GM12878 (cell line): ENCODE results near the gene CREBBP. TPM values are rescaled to one million over a fixed set of nuclear protein-coding genes. Genes with fewer than 3 reads are reported as not detected.

ENCODE experiments used
- CBFB ChIP-seq: IDR thresholded peaks from 2 replicates; pipeline ENCODE4 v1.6.1; 2016; ENCODE audit warnings: antibody characterized with exemption, low read depth
- CHD2 ChIP-seq: IDR thresholded peaks from 2 replicates; pipeline ENCODE4 v1.6.1; 2011; ENCODE audit warnings: low read depth, low read length, improper control_type of control experiment, borderline replicate concordance
- CTCF ChIP-seq, 3 experiments: IDR thresholded peaks in 2 of 3; conservative IDR thresholded peaks in 1 of 3; 2 replicates each; pipeline ENCODE4 v1.5.1; 2011; ENCODE audit warnings: low read depth in 3 of 3, low read length in 3 of 3, mild to moderate bottlenecking in 3 of 3, control low read depth in 2 of 3, moderate library complexity in 2 of 3, inconsistent platforms in 1 of 3, mixed read lengths in 1 of 3; ENCODE audit not compliant: control insufficient read depth in 2 of 3, insufficient read depth in 1 of 3; ENCODE audit errors: extremely low read depth in 1 of 3
- HDGF ChIP-seq: fragments of 450-650 bp; IDR thresholded peaks from 2 replicates; pipeline ENCODE4 v1.6.1; 2016; ENCODE audit warnings: antibody characterized with exemption
- MTA2 ChIP-seq: fragments of 450-650 bp; IDR thresholded peaks from 2 replicates; pipeline ENCODE4 v1.6.1; 2016; ENCODE audit warnings: low read depth, mild to moderate bottlenecking, moderate library complexity
- MYC ChIP-seq: IDR thresholded peaks from 2 replicates; pipeline ENCODE4 v1.6.1; 2011; ENCODE audit warnings: mild to moderate bottlenecking, low read length, moderate library complexity, inconsistent platforms; ENCODE audit not compliant: insufficient read depth, insufficient replicate concordance, insufficient read length, severe bottlenecking
- NFIC ChIP-seq: IDR thresholded peaks from 2 replicates; pipeline ENCODE4 v1.6.1; 2012; ENCODE audit warnings: low read depth, mild to moderate bottlenecking, inconsistent platforms, low read length, moderate library complexity
- NKRF ChIP-seq: fragments of 450-650 bp; conservative IDR thresholded peaks from 2 replicates; pipeline ENCODE4 v1.6.1; 2017; ENCODE audit warnings: mild to moderate bottlenecking, moderate library complexity
- POLR2A ChIP-seq: IDR thresholded peaks from 2 replicates; pipeline ENCODE4 v1.6.1; 2011; ENCODE audit warnings: low read depth, mild to moderate bottlenecking, low read length
- SUPT20H ChIP-seq: IDR thresholded peaks from 2 replicates; pipeline ENCODE4 v1.6.1; 2011; ENCODE audit warnings: low read depth, mild to moderate bottlenecking, low read length, moderate library complexity, borderline replicate concordance; ENCODE audit not compliant: control insufficient read depth
- USF1 ChIP-seq: IDR thresholded peaks from 2 replicates; pipeline ENCODE4 v1.6.1; 2011; ENCODE audit warnings: borderline replicate concordance, low read depth, mild to moderate bottlenecking, moderate library complexity, mixed read lengths, low read length; ENCODE audit not compliant: insufficient read depth; ENCODE audit errors: extremely low read length
- ZBTB40 ChIP-seq: fragments of 450-650 bp; IDR thresholded peaks from 2 replicates; pipeline ENCODE4 v1.6.1; 2016; ENCODE audit warnings: mild to moderate bottlenecking, moderate library complexity, borderline replicate concordance
- ZNF622 ChIP-seq: fragments of 450-650 bp; IDR thresholded peaks from 2 replicates; pipeline ENCODE4 v1.6.1; 2017; ENCODE audit warnings: mild to moderate bottlenecking, inconsistent platforms
- polyA plus RNA-seq, 11 experiments: library from polyadenylated mRNA; depleted of rRNA in 4 of 11; unstranded in 6 of 11; stranded (reverse) in 5 of 11; fragments of >200 nt; fragmentation: Nextera tagmentation in 4 of 11; fragmentation: Illumina TruSeq in 1 of 11; extraction: Ambion mirVana in 4 of 11; extraction: Trizol in 1 of 11; gene quantifications; 1 replicate in 1 of 11; 2 replicates in 10 of 11; pipeline versions ENCODE4 v1.2.1 to v1.2.3, GENCODE V29; 2011 to 2016; ENCODE audit warnings: inconsistent platforms in 2 of 11, missing spikeins in 2 of 11, low read depth in 1 of 11
- total RNA-seq, 4 experiments: library from RNA; depleted of rRNA in 3 of 4; stranded (reverse); fragments of >200 nt in 3 of 4; fragmentation: Illumina TruSeq in 1 of 4; extraction: Trizol in 1 of 4; gene quantifications; 2 replicates each; pipeline versions ENCODE4 v1.2.1 to v1.2.3, GENCODE V29; 2013 to 2021

Gene CREBBP
- total and polyA plus RNA-seq, 10 of the 15 experiments (the other 5 are each of a cell fraction or from before 2014, with no cell fraction given) = 3.4 to 32.7 (median 7.9) TPM

- TF ChIP-seq NKRF (no peak), MYC (no peak), NFIC (no peak), CBFB (no peak), ZBTB40 (no peak), ZNF622 (no peak), CTCF (IDR thresholded peaks at IDR 0.05 in 2 of 3, conservative IDR thresholded peaks at IDR 0.05 in 1 of 3; ENCODE audit: control insufficient read depth in 2 of 3, extremely low read depth in 1 of 3, insufficient read depth in 1 of 3, low read depth in 3 of 3, low read length in 3 of 3) (no peak), HDGF (no peak), USF1 (no peak), SUPT20H (no peak), MTA2 (no peak), CHD2 (no peak), POLR2A (no peak)
Measured at GRCh38 chr16:3677994-3678393, 202.5 kb downstream of the CREBBP start (continued).
